K562 (cell line): ENCODE data around the gene ETS2. TPM values are rescaled to one million over a fixed set of nuclear protein-coding genes. Genes with fewer than 3 reads are reported as not detected.
A peak's percentile ranks its signal among the peaks of the same experiment; 100 is the strongest.

Experiments
- ATAC-seq: fragments of 200-7000 bp; cut with Tn5 transposase; 3 replicates; pipeline ENCODE4 v1.9.1; 2020; ENCODE audit warnings: moderate library complexity
- BruUV-seq: library from RNA; stranded (reverse); fragments of 400-500 nt; replicated peaks from 2 replicates; lab custom pipeline; 2021; lab: Mats Ljungman, UMichigan
- CTCF ChIA-PET: fragments of 300-600 bp; formaldehyde crosslinking; extraction: SDS; loops from one replicate; lab custom pipeline; 2021; ENCODE audit warnings: low intra/inter-chr PET ratio; lab: Yijun Ruan, JAX
- POLR2A ChIA-PET: fragments of 300-600, 350-650 bp; sonication (Branson Sonifier 250); formaldehyde crosslinking; extraction: SDS; loops from one replicate; lab custom pipeline; 2021; ENCODE audit warnings: antibody characterized with exemption, inconsistent platforms; lab: Yijun Ruan, JAX
- DNase-seq, 4 experiments: peaks; one replicate each; pipeline versions ENCODE4 v3.0.0 to v3.0.0-alpha.2; 2011 to 2018; ENCODE audit warnings: low spot score in 3 of 4, mixed read lengths in 3 of 4; ENCODE audit errors: extremely low read depth in 1 of 4
- FAIRE-seq: peaks from 2 replicates; lab custom pipeline; 2011; peaks lifted over from hg19 to GRCh38; lab: Jason Lieb, UNC
- H2AFZ ChIP-seq: 2 replicates; pipeline ENCODE4 v1.6.0; 2011; ENCODE audit warnings: low read depth, low read length, control low read depth, inconsistent platforms
- H3K27ac ChIP-seq: fragments of 200-600 bp; 3 replicates; pipeline ENCODE4 v1.8.0; 2011; ENCODE audit warnings: low read depth, mild to moderate bottlenecking, control low read depth, inconsistent platforms, low read length, moderate library complexity, mixed read lengths; ENCODE audit errors: extremely low read depth
- H3K27me3 ChIP-seq, 2 experiments: fragments of 300-600 bp in 1 of 2; 2 replicates in 1 of 2; 3 replicates in 1 of 2; pipeline versions ENCODE4 v1.6.0 to v1.8.0; 2011; ENCODE audit warnings: inconsistent platforms in 2 of 2, low read length in 2 of 2, mild to moderate bottlenecking in 1 of 2, mixed read lengths in 1 of 2, moderate library complexity in 1 of 2; ENCODE audit not compliant: control insufficient read depth in 2 of 2, insufficient read depth in 2 of 2
- H3K36me3 ChIP-seq: fragments of 300-600 bp; 3 replicates; pipeline ENCODE4 v1.8.0; 2011; ENCODE audit warnings: mild to moderate bottlenecking, low read length, inconsistent platforms; ENCODE audit not compliant: control insufficient read depth, insufficient read depth
- H3K4me1 ChIP-seq, 2 experiments: fragments of 200-600 bp in 1 of 2; replicated peaks in 1 of 2; 2 replicates in 1 of 2; 3 replicates in 1 of 2; pipeline versions ENCODE4 v1.5.1 to v1.8.0; 2011; ENCODE audit warnings: inconsistent platforms in 2 of 2, low read length in 2 of 2, mild to moderate bottlenecking in 1 of 2, mixed read lengths in 1 of 2, moderate library complexity in 1 of 2; ENCODE audit not compliant: control insufficient read depth in 2 of 2, insufficient read depth in 2 of 2
- H3K4me2 ChIP-seq: 2 replicates; pipeline ENCODE4 v1.6.1; 2011; ENCODE audit warnings: low read length, control low read depth, inconsistent platforms, mixed read lengths; ENCODE audit not compliant: insufficient read depth
- H3K4me3 ChIP-seq: fragments of 200-600 bp; sonication (generic), shearing (Covaris generic); 2 replicates; pipeline ENCODE4 v1.5.1; 2016; ENCODE audit warnings: control low read depth, inconsistent platforms
- H3K79me2 ChIP-seq: fragments of 200-600 bp; 3 replicates; pipeline ENCODE4 v1.8.0; 2011; ENCODE audit warnings: low read length, inconsistent platforms; ENCODE audit not compliant: control insufficient read depth, insufficient read depth
- H3K9ac ChIP-seq, 2 experiments: 2 replicates each; pipeline versions ENCODE4 v1.6.0 to v1.6.1; 2011; ENCODE audit warnings: low read depth in 2 of 2, low read length in 2 of 2, control low read depth in 1 of 2, inconsistent platforms in 1 of 2, mild to moderate bottlenecking in 1 of 2, mixed read lengths in 1 of 2; ENCODE audit not compliant: insufficient read depth in 1 of 2
- H3K9me1 ChIP-seq: one replicate; pipeline ENCODE4 v1.6.0; 2011; ENCODE audit warnings: inconsistent platforms, mild to moderate bottlenecking, low read length, moderate library complexity; ENCODE audit not compliant: control insufficient read depth, insufficient read depth
- H3K9me3 ChIP-seq: replicated peaks from 2 replicates; pipeline ENCODE4 v1.5.1; 2011; ENCODE audit warnings: low read depth, low read length, inconsistent platforms; ENCODE audit not compliant: control insufficient read depth, insufficient read depth
- H4K20me1 ChIP-seq: replicated peaks from 2 replicates; pipeline ENCODE4 v1.6.1; 2011; ENCODE audit warnings: low read length, inconsistent platforms, mixed read lengths; ENCODE audit not compliant: control insufficient read depth, insufficient read depth
- GABPA ChIP-seq: fragments of 200-800 bp; sonication (Bioruptor generic); conservative IDR thresholded peaks from 2 replicates; pipeline ENCODE4 v1.6.1; 2016; ENCODE audit warnings: low read depth, missing genetic modification characterization, missing compliant biosample characterization
- MCM7 ChIP-seq, 2 experiments: fragments of 450-650 bp; IDR thresholded peaks; 2 replicates each; pipeline ENCODE4 v1.6.1; 2016 to 2018
- NFRKB ChIP-seq: fragments of 450-650 bp; IDR thresholded peaks from 2 replicates; pipeline ENCODE4 v1.6.1; 2016; ENCODE audit warnings: low read depth
- RERE ChIP-seq: sonication (generic); formaldehyde crosslinking; IDR thresholded peaks from 2 replicates; pipeline ENCODE4 v1.8.0; 2023; ENCODE audit warnings: missing genetic modification reagents, mild to moderate bottlenecking, borderline replicate concordance
- USF2 ChIP-seq: sonication (generic); formaldehyde crosslinking; IDR thresholded peaks from 2 replicates; pipeline ENCODE4 v1.5.0; 2020; ENCODE audit warnings: missing genetic modification reagents
- ZBTB17 ChIP-seq: fragments of 450-650 bp; formaldehyde crosslinking; IDR thresholded peaks from 2 replicates; pipeline ENCODE4 v1.4.0; 2020; ENCODE audit warnings: mild to moderate bottlenecking
- ZNF830 ChIP-seq: fragments of 250-450 bp; sonication (Bioruptor Pico); IDR thresholded peaks from 2 replicates; pipeline ENCODE4 v1.5.0; 2021; ENCODE audit warnings: mild to moderate bottlenecking
- WGBS: fragments of 100-300 bp; shearing (Covaris generic); methylation state at CpG from one replicate; pipeline ENCODE4 v1.1.6; 2016; ENCODE audit warnings: low coverage, mixed read lengths; ENCODE audit not compliant: insufficient coverage; ENCODE audit errors: missing lambda C conversion rate; 5-methylcytosine and 5-hydroxymethylcytosine counted together
- in situ Hi-C: fragments of 300-500 bp; cut with MboI; formaldehyde crosslinking; loops from 4 replicates; pipeline ENCODE4 v1.15.0; 2018; ENCODE audit warnings: inconsistent platforms, mixed read lengths
- intact Hi-C: fragments of 100-400 bp; cut with micrococcal nuclease; formaldehyde crosslinking; loops from 2 replicates; pipeline ENCODE4 v1.14.2; 2022
- polyA plus RNA-seq, 8 experiments: library from polyadenylated mRNA; depleted of rRNA in 4 of 8; stranded (reverse) in 5 of 8; unstranded in 3 of 8; fragments of >200 nt; fragmentation: Nextera tagmentation in 2 of 8; fragmentation: Illumina TruSeq in 1 of 8; extraction: Ambion mirVana in 2 of 8; extraction: Trizol in 1 of 8; gene quantifications; 2 replicates each; pipeline versions ENCODE4 v1.2.1 to v1.2.3, GENCODE V29; 2011 to 2014; ENCODE audit warnings: inconsistent platforms in 1 of 8, missing spikeins in 1 of 8
- total RNA-seq, 7 experiments: library from RNA; depleted of rRNA in 6 of 7; stranded (reverse); fragments of >200 nt in 6 of 7; fragmentation: Illumina TruSeq in 2 of 7; extraction: Trizol in 2 of 7; gene quantifications; 2 replicates each; pipeline versions ENCODE4 v1.2.1 to v1.2.3, GENCODE V29; 2011 to 2021; ENCODE audit warnings: low replicate concordance in 1 of 7
- TF ChIP-seq, protein P1 (sequence below): fragments of 450-650 bp; IDR thresholded peaks from 2 replicates; pipeline ENCODE4 v1.6.1; 2018; ENCODE audit not compliant: partially characterized antibody
- TF ChIP-seq, protein P2 (sequence below): fragments of 250-450 bp; sonication (Bioruptor Pico); IDR thresholded peaks from 2 replicates; pipeline ENCODE4 v1.5.0; 2022; ENCODE audit warnings: mild to moderate bottlenecking

Gene ETS2
- total and polyA plus RNA-seq, 9 of the 15 experiments (the other 6 are each of a cell fraction or from before 2014, with no cell fraction given) = 1.7 to 24.4 (median 12.2) TPM

- in situ Hi-C loops (no loop called here), intact Hi-C loops (no loop called here)
- WGBS = 46% methylated on average over 5 of the region's 5 CpGs
- no peaks in the 10 kb centered on the region for H3K27me3 ChIP-seq
- no peaks in the 10 kb centered on the region for H3K9me3 ChIP-seq
- H3K4me3 ChIP-seq = no peak overlapping the region
- BruUV-seq = no TSS peak
- ATAC-seq = no peak
- H4K20me1 ChIP-seq = no peaks in the 10 kb centered on the region
- no peak overlapping the region for H3K9ac ChIP-seq
- peaks cover 12 to 27% of the 10 kb centered on the region in 2 experiments for H3K4me1 ChIP-seq
- no peaks in the 10 kb centered on the region for H3K36me3 ChIP-seq
- 0 out of 2 replicates have a peak overlapping the region, but pooled peaks have one; percentile 10 for H2AFZ ChIP-seq
- no peak overlapping the region for H3K27ac ChIP-seq
- no peaks in the 10 kb centered on the region for H3K9me1 ChIP-seq
- no peak for DNase-seq
- ChIA-PET POLR2A (no interaction called here), CTCF (no interaction called here)
- H3K79me2 ChIP-seq = no peaks in the 10 kb centered on the region
- H3K4me2 ChIP-seq = no peak overlapping the region
- no peak for FAIRE-seq
- TF ChIP-seq, protein P1, sequence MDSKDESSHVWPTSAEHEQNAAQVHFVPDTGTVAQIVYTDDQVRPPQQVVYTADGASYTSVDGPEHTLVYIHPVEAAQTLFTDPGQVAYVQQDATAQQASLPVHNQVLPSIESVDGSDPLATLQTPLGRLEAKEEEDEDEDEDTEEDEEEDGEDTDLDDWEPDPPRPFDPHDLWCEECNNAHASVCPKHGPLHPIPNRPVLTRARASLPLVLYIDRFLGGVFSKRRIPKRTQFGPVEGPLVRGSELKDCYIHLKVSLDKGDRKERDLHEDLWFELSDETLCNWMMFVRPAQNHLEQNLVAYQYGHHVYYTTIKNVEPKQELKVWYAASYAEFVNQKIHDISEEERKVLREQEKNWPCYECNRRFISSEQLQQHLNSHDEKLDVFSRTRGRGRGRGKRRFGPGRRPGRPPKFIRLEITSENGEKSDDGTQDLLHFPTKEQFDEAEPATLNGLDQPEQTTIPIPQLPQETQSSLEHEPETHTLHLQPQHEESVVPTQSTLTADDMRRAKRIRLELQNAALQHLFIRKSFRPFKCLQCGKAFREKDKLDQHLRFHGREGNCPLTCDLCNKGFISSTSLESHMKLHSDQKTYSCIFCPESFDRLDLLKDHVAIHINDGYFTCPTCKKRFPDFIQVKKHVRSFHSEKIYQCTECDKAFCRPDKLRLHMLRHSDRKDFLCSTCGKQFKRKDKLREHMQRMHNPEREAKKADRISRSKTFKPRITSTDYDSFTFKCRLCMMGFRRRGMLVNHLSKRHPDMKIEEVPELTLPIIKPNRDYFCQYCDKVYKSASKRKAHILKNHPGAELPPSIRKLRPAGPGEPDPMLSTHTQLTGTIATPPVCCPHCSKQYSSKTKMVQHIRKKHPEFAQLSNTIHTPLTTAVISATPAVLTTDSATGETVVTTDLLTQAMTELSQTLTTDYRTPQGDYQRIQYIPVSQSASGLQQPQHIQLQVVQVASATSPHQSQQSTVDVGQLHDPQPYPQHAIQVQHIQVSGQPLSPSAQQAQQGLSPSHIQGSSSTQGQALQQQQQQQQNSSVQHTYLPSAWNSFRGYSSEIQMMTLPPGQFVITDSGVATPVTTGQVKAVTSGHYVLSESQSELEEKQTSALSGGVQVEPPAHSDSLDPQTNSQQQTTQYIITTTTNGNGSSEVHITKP = no peak
- TF ChIP-seq NFRKB = no peak
- no peak for TF ChIP-seq GABPA (tag)
- TF ChIP-seq, protein P2, sequence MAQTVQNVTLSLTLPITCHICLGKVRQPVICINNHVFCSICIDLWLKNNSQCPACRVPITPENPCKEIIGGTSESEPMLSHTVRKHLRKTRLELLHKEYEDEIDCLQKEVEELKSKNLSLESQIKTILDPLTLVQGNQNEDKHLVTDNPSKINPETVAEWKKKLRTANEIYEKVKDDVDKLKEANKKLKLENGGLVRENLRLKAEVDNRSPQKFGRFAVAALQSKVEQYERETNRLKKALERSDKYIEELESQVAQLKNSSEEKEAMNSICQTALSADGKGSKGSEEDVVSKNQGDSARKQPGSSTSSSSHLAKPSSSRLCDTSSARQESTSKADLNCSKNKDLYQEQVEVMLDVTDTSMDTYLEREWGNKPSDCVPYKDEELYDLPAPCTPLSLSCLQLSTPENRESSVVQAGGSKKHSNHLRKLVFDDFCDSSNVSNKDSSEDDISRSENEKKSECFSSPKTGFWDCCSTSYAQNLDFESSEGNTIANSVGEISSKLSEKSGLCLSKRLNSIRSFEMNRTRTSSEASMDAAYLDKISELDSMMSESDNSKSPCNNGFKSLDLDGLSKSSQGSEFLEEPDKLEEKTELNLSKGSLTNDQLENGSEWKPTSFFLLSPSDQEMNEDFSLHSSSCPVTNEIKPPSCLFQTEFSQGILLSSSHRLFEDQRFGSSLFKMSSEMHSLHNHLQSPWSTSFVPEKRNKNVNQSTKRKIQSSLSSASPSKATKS = no peak
- TF ChIP-seq ZBTB17 (CRISPR knock-in tag) = no peak
- no peak for TF ChIP-seq RERE (CRISPR knock-in tag)
- no peak for TF ChIP-seq MCM7 (IDR thresholded peaks at IDR 0.05)
- no peak for TF ChIP-seq ZNF830 (CRISPR knock-in tag)
- peak; percentile 44 for TF ChIP-seq USF2 (CRISPR knock-in tag)
Observed at GRCh38 chr21:38792676-38793459, 12.9 kb upstream of the ETS2 start.
